ENCODE measurements around the gene TRIM62. TPM values are rescaled to one million over a fixed set of nuclear protein-coding genes. Genes with fewer than 3 reads are reported as not detected.
"Not testable (repeated sequence)": the region's sequence is repeated elsewhere in the genome, so short reads cannot be mapped to it uniquely, and the experiment has no call there.

The TRIM62 gene
- total and polyA plus RNA-seq, 4 donors, result 0.60 to 1.3 (median 1.1) TPM

DNA sequence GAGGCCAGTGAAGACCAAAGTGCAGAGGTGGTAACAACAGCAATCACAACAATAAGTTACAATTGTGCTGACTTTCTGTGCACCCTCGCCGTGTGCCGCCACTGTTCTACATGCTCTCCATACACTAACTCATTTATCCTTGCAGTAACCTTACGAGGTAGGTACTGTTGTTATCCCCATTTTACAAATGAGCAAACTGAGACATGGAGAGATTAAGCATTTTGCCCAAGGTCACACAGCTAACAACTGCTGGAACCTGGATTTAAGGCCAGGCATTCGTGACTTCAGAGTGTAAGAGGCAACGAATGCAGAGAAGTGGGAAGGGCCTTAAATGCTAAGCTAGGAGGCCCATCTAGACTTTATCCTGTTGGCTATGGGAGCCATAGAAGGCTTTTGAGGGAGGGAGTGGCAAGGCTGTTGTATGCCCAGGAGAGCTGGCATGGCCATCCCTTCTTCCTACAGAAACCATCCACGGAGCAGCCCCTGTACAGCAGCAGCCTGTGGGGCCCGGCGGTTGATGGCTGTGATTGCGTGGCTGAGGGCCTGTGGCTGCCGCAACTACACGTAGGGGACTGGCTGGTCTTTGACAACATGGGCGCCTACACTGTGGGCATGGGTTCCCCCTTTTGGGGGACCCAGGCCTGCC is 64.3 kb downstream of the TRIM62 start:
- H3K9me3 ChIP-seq (ENCODE audit: control insufficient read depth in 4 of 4, low read length in 3 of 4), result no peaks in the 10 kb centered on the region
- 91% methylated on average over 13 of the region's 13 CpGs for WGBS
- no peaks in the 10 kb centered on the region for H3K36me3 ChIP-seq (ENCODE audit: control insufficient read depth in 4 of 4, insufficient read depth in 3 of 4, low read depth in 1 of 4, low read length in 3 of 4)
- no peaks in the 10 kb centered on the region for H3K4me1 ChIP-seq (ENCODE audit: control insufficient read depth in 4 of 4, insufficient read depth in 4 of 4, low read length in 3 of 4)
- H3K4me3 ChIP-seq (ENCODE audit: low read depth in 1 of 3, low read length in 3 of 3), result no peak overlapping the region
- H3K9ac ChIP-seq (ENCODE audit: low read depth in 1 of 2, low read length in 2 of 2), result no peak overlapping the region
- peak; percentile 20 for DNase-seq (ENCODE audit: low spot score)
- TF ChIP-seq RAD21 (IDR thresholded peaks at IDR 0.05) (no peak), FOXA1 (IDR thresholded peaks at IDR 0.05) (no peak)
- H3K27ac ChIP-seq (ENCODE audit: low read depth in 1 of 2, low read length in 2 of 2), result no peak overlapping the region
- H3K27me3 ChIP-seq (ENCODE audit: control insufficient read depth in 4 of 4, insufficient read depth in 4 of 4, low read length in 3 of 4), result no peaks in the 10 kb centered on the region

DNA sequence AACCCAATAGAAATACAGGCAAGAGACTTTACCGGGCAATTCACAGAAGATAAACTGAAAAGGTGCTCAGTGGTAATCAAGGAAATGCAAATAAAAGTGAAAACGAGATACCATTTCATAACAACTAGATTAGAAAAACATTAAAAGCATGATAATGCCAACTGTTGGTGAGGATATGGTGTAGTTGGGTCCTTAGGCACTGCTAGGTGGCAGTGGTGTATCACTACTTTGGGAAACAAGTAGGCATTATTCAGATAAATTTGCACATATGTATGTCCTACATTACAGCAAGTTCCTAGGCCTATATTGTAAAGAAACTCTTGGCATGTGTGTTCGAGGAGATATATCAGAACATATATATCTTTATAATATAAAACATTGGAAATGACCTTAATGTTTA is 69.9 kb downstream of the TRIM62 start:
- Histone ChIP-seq H3K4me1 (ENCODE audit: control insufficient read depth in 4 of 4, insufficient read depth in 4 of 4, low read length in 3 of 4) (no peaks in the 10 kb centered on the region), H3K27ac (ENCODE audit: low read depth in 1 of 2, low read length in 2 of 2) (no peak overlapping the region), H3K9ac (ENCODE audit: low read depth in 1 of 2, low read length in 2 of 2) (no peak overlapping the region), H3K9me3 (ENCODE audit: control insufficient read depth in 4 of 4, low read length in 3 of 4) (no peaks in the 10 kb centered on the region), H3K36me3 (ENCODE audit: control insufficient read depth in 4 of 4, insufficient read depth in 3 of 4, low read depth in 1 of 4, low read length in 3 of 4) (no peaks in the 10 kb centered on the region), H3K27me3 (ENCODE audit: control insufficient read depth in 4 of 4, insufficient read depth in 4 of 4, low read length in 3 of 4) (no peaks in the 10 kb centered on the region), H3K4me3 (ENCODE audit: low read depth in 1 of 3, low read length in 3 of 3) (no peak overlapping the region)
- no peak for DNase-seq (ENCODE audit: low spot score)
- 35% methylated on average over 3 of the region's 3 CpGs for whole genome bisulfite sequencing
- TF ChIP-seq RAD21 (IDR thresholded peaks at IDR 0.05) (peak; percentile 57 to 59), FOXA2 (IDR thresholded peaks at IDR 0.05) (no peak)

DNA sequence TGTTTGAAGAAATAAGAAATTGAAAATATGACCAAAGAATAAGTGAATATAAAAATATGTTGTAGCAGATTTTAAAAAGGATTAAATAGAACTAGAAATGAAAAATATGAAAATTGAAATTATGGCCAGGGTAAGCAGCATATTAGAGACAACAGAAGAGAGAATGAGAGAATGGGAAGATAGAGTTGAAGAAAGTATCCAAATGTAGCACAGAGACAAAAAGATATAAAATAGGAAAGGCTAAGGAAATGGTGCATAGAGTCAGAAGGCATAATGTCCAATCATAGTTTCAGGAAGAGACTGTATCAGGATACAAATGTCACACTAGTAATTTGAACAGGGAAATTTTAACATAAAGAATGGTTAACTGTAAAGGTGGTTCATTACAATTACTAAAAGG is 71.4 kb downstream of the TRIM62 start:
- Histone ChIP-seq H3K36me3 (ENCODE audit: control insufficient read depth in 4 of 4, insufficient read depth in 3 of 4, low read depth in 1 of 4, low read length in 3 of 4) (no peaks in the 10 kb centered on the region), H3K27me3 (ENCODE audit: control insufficient read depth in 4 of 4, insufficient read depth in 4 of 4, low read length in 3 of 4) (no peaks in the 10 kb centered on the region), H3K4me3 (ENCODE audit: low read depth in 1 of 3, low read length in 3 of 3) (no peak overlapping the region), H3K9me3 (ENCODE audit: control insufficient read depth in 4 of 4, low read length in 3 of 4) (no peaks in the 10 kb centered on the region), H3K9ac (ENCODE audit: low read depth in 1 of 2, low read length in 2 of 2) (no peak overlapping the region), H3K27ac (ENCODE audit: low read depth in 1 of 2, low read length in 2 of 2) (no peak overlapping the region), H3K4me1 (ENCODE audit: control insufficient read depth in 4 of 4, insufficient read depth in 4 of 4, low read length in 3 of 4) (no peaks in the 10 kb centered on the region)
- DNase-seq (ENCODE audit: low spot score), result no peak
- TF ChIP-seq GABPA (IDR thresholded peaks at IDR 0.05 in 1 of 2, conservative IDR thresholded peaks at IDR 0.05 in 1 of 2) (no peak), NR2F2 (IDR thresholded peaks at IDR 0.05) (no peak), YY1 (IDR thresholded peaks at IDR 0.05) (no peak)

- H3K4me3 ChIP-seq (ENCODE audit: low read depth in 1 of 3, low read length in 3 of 3); DNase-seq (ENCODE audit: low spot score); H3K9me3 ChIP-seq (ENCODE audit: control insufficient read depth in 4 of 4, low read length in 3 of 4); H3K36me3 ChIP-seq (ENCODE audit: control insufficient read depth in 4 of 4, insufficient read depth in 3 of 4, low read depth in 1 of 4, low read length in 3 of 4); H3K27me3 ChIP-seq (ENCODE audit: control insufficient read depth in 4 of 4, insufficient read depth in 4 of 4, low read length in 3 of 4); H3K27ac ChIP-seq (ENCODE audit: low read depth in 1 of 2, low read length in 2 of 2); H3K9ac ChIP-seq (ENCODE audit: low read depth in 1 of 2, low read length in 2 of 2); H3K4me1 ChIP-seq (ENCODE audit: control insufficient read depth in 4 of 4, insufficient read depth in 4 of 4, low read length in 3 of 4): not testable (repeated sequence)
- 95% methylated on average over 4 of the region's 4 CpGs for WGBS
These were observed 81.8 kb downstream of the TRIM62 start for GRCh38 chr1:33100119-33100415.

DNA sequence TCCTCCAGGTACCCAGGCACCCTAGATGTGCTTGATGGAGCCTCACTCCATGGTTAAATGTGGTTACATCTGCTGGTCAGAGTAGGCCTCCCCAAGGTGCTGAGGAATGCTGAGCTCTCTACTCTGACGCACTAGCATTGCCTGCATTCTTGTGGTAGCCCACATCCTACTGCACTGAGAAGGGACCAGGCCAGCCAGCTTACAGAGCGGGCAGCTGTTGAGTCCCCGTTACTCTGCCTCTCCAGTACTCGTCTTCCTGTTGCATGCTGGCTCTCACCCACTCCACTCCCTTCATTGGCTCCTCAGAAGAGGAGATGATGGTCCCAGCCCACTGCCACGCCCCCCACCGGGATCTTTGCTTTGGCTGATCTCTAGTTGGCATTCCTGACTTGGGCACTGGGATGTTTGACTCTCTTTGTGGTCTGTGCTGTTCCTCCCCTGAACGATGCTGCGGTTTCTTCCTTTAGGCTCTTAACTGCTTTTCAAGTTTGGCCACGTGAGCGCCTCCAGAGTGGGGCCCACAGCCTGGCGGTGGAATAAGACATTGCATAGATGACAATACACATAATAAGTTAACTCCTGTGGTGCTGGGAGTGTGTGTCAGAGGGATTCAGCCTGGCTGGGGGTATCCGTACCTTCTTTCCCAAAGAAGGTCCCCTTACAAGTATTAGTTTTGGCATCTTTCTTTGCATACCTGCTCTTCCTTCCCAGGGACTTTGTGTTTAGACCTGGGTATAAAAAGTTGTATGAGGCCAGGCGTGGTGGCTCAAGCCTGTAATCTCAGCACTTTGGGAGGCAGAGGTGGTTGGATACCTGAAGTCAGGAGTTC is 82.3 kb downstream of the TRIM62 start:
- DNase-seq (ENCODE audit: low spot score), result no peak
- Histone ChIP-seq H3K9ac (ENCODE audit: low read depth in 1 of 2, low read length in 2 of 2) (no peak overlapping the region), H3K36me3 (ENCODE audit: control insufficient read depth in 4 of 4, insufficient read depth in 3 of 4, low read depth in 1 of 4, low read length in 3 of 4) (peaks cover 0 to 2% (median 0%) of the 10 kb centered on the region in 4 donors), H3K4me3 (ENCODE audit: low read depth in 1 of 3, low read length in 3 of 3) (no peak overlapping the region), H3K27ac (ENCODE audit: low read depth in 1 of 2, low read length in 2 of 2) (no peak overlapping the region), H3K4me1 (ENCODE audit: control insufficient read depth in 4 of 4, insufficient read depth in 4 of 4, low read length in 3 of 4) (no peaks in the 10 kb centered on the region), H3K27me3 (ENCODE audit: control insufficient read depth in 4 of 4, insufficient read depth in 4 of 4, low read length in 3 of 4) (no peaks in the 10 kb centered on the region), H3K9me3 (ENCODE audit: control insufficient read depth in 4 of 4, low read length in 3 of 4) (no peaks in the 10 kb centered on the region)
- TF ChIP-seq EGR1 (IDR thresholded peaks at IDR 0.05; ENCODE audit: low read depth in 2 of 2) (no peak), HNF4G (IDR thresholded peaks at IDR 0.05) (no peak), ZBTB33 (IDR thresholded peaks at IDR 0.05) (no peak), FOXA2 (IDR thresholded peaks at IDR 0.05) (no peak), NR2F2 (IDR thresholded peaks at IDR 0.05) (no peak), YY1 (IDR thresholded peaks at IDR 0.05) (no peak)
- TF ChIP-seq, protein P1, sequence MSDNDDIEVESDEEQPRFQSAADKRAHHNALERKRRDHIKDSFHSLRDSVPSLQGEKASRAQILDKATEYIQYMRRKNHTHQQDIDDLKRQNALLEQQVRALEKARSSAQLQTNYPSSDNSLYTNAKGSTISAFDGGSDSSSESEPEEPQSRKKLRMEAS (IDR thresholded peaks at IDR 0.05), result no peak
- WGBS, result 85% methylated on average over 13 of the region's 13 CpGs
